ENCODE results near the gene USP14.

GRCh38 chr18:248053-248452, 89.7 kb downstream of the USP14 start:
- TF ChIP-seq POLR2A (IDR thresholded peaks at IDR 0.05), result no peak
- TF ChIP-seq CTCF (IDR thresholded peaks at IDR 0.05), result no peak
